Transverse colon (tissue), 3 donors: ENCODE data around the gene DPAGT1.

Experiments used
- CTCF ChIP-seq, 5 experiments: fragments of 200-600 bp in 3 of 5; fragments of 450-650 bp in 2 of 5; sonication (generic) in 3 of 5; IDR thresholded peaks; 1 replicate in 2 of 5; 2 replicates in 3 of 5; pipeline ENCODE4 v1.5.1; 2016 to 2017; ENCODE audit warnings: antibody characterized with exemption in 5 of 5, inconsistent platforms in 3 of 5, mild to moderate bottlenecking in 2 of 5, moderate library complexity in 1 of 5
- POLR2A ChIP-seq: fragments of 450-650 bp; IDR thresholded peaks from one replicate; pipeline ENCODE4 v1.6.1; 2016; ENCODE audit warnings: antibody characterized with exemption, mild to moderate bottlenecking, moderate library complexity

GRCh38 chr11:119049081-119049480 is 52.6 kb downstream of the DPAGT1 start:
- TF ChIP-seq CTCF (IDR thresholded peaks at IDR 0.05) (no peak), POLR2A (no peak)
